22Rv1 (cell line): ENCODE data around the gene RBM19.

ENCODE experiments used
- H3K27ac ChIP-seq: fragments of 450-650 bp; 2 replicates; pipeline ENCODE4 v1.5.1; 2017
- CTCF ChIP-seq: fragments of 450-650 bp; IDR thresholded peaks from 2 replicates; pipeline ENCODE4 v1.5.1; 2017; ENCODE audit warnings: mild to moderate bottlenecking
- ZFX ChIP-seq: fragments of 450-650 bp; IDR thresholded peaks from 2 replicates; pipeline ENCODE4 v1.6.1; 2017; ENCODE audit warnings: antibody characterized with exemption, borderline replicate concordance

RBM19 gene

GRCh38 chr12:113803759-113804140 is 162.4 kb downstream of the RBM19 start:
- no peak overlapping the region for H3K27ac ChIP-seq
- no peak for TF ChIP-seq CTCF
- no peak for TF ChIP-seq ZFX

GRCh38 chr12:113802966-113803758 is 163.0 kb downstream of the RBM19 start:
- no peak overlapping the region for H3K27ac ChIP-seq
- TF ChIP-seq ZFX, result no peak
- no peak for TF ChIP-seq CTCF

- no peak overlapping the region for H3K27ac ChIP-seq
- no peak for TF ChIP-seq ZFX
- no peak for TF ChIP-seq CTCF
These were observed 163.9 kb downstream of the RBM19 start for GRCh38 chr12:113802000-113802749.

- TF ChIP-seq ZFX (no peak), CTCF (no peak)
These were observed 165.9 kb downstream of the RBM19 start for GRCh38 chr12:113800201-113800600.

GRCh38 chr12:113798552-113798951 is 167.6 kb downstream of the RBM19 start:
- no peak for TF ChIP-seq CTCF
- TF ChIP-seq ZFX, result no peak
- H3K27ac ChIP-seq, result no peak overlapping the region

More at GRCh38 chr12:113800201-113800600, 165.9 kb downstream of the RBM19 start:
- H3K27ac ChIP-seq, result no peak overlapping the region

- H3K27ac ChIP-seq, result no peak overlapping the region
- TF ChIP-seq CTCF (no peak), ZFX (no peak)
These were observed 168.6 kb downstream of the RBM19 start for GRCh38 chr12:113797535-113797868.
